KOPT-K1 (cell line): ENCODE results near the gene OR52L1.

ENCODE experiments used
- H3K27ac ChIP-seq: fragments of 200-600 bp; sonication (generic); 2 replicates; pipeline ENCODE4 v1.5.1; 2016; ENCODE audit warnings: antibody characterized with exemption, mild to moderate bottlenecking, low read depth, low read length; ENCODE audit not compliant: poor library complexity, severe bottlenecking
- H3K36me3 ChIP-seq: fragments of 200-600 bp; sonication (generic); 2 replicates; pipeline ENCODE4 v1.5.1; 2017; ENCODE audit warnings: antibody characterized with exemption, mild to moderate bottlenecking, low read length, moderate library complexity; ENCODE audit not compliant: insufficient read depth
- H3K9me3 ChIP-seq: fragments of 200-600 bp; sonication (generic); 2 replicates; pipeline ENCODE4 v1.5.1; 2017; ENCODE audit warnings: antibody characterized with exemption, low read length, mild to moderate bottlenecking; ENCODE audit not compliant: insufficient read depth, poor library complexity, severe bottlenecking

OR52L1 gene

GRCh38 chr11:5986885-5987284 lies at the start of gene OR52L1:
TSS of gene OR52L1 (minus strand) at chr11:5986985. CDS start at chr11:5986930, 55 bp downstream.
- Histone ChIP-seq H3K27ac (no peak within 1 kb of the TSS), H3K9me3 (no peaks in the 10 kb centered on the region), H3K36me3 (no peaks in the 10 kb centered on the region)

DNA sequence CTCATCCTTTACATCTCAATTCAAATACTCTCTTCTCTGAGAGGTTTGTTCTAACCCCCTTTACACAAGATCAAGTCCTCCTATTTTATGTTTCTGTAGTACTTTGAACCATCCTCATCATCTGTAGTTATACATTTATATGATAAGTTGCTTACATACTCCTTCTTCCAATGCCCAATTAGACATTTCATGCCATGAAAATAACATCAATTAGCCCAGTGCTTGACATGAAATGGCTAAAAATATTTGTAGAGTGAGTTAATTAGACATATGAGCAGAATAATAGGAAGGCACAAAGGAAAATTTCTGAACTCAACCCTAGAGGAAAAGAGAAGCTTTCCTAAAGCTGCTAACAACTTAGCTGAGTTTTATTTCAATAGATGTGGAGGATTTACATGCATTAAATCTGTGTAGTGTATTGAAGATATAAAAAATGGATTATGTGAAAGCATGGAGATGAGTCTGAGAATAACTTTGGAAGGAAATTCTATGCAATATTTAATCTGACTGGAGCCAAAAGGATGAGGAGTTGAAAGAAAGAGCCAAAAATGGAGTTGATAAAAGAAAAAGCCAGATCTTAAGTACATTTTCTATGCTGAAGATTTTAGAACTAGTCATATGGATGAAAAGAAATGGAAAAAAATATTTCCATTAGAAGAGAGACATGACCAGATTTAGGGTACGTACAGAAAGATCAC lies 44.1 kb upstream of the OR52L1 start, which contains the start of gene OR56A1:
Gene OR56A1 (minus strand): TSS at position 51 of the 698 bp plus-strand sequence. CDS start 3,066 bp downstream, outside the sequence.
- Histone ChIP-seq H3K27ac (no peak within 1 kb of the TSS), H3K9me3 (no peaks in the 10 kb centered on the region), H3K36me3 (no peaks in the 10 kb centered on the region)

GRCh38 chr11:6027501-6027900 lies 40.7 kb upstream of the OR52L1 start:
- no peaks in the 10 kb centered on the region for H3K36me3 ChIP-seq
- no peaks in the 10 kb centered on the region for H3K9me3 ChIP-seq
- H3K27ac ChIP-seq = no peak overlapping the region

GRCh38 chr11:6025056-6025455 lies 38.3 kb upstream of the OR52L1 start:
- Histone ChIP-seq H3K9me3 (no peaks in the 10 kb centered on the region), H3K36me3 (no peaks in the 10 kb centered on the region), H3K27ac (no peak overlapping the region)

- no peak overlapping the region for H3K27ac ChIP-seq
- H3K36me3 ChIP-seq = no peaks in the 10 kb centered on the region
- H3K9me3 ChIP-seq = no peaks in the 10 kb centered on the region
Observed at GRCh38 chr11:6022956-6023355, 36.2 kb upstream of the OR52L1 start.

DNA sequence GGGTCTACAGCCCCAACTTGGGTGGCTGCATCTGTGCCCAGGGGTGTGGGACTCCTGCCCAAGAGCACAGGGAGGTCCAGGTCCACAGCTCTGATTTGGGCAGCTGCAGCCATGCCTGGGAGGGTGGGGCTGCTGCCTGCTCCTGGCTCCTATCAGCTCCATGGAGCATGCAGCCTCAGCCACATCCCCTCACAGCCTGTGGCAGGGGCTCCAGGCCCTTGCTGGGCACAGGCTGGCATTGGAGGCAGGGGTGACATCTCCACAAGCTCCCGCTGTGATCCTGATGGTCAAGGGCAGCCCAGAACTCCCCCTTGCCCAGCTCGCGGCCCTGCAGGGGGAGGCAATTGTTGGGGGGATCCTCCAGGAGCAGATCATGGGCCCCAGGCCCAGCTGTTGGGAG lies 26.3 kb upstream of the OR52L1 start:
- Histone ChIP-seq H3K36me3 (no peaks in the 10 kb centered on the region), H3K27ac (no peak overlapping the region), H3K9me3 (no peaks in the 10 kb centered on the region)

GRCh38 chr11:6012035-6012668 lies 25.4 kb upstream of the OR52L1 start:
- Histone ChIP-seq H3K36me3 (no peaks in the 10 kb centered on the region), H3K27ac (no peak overlapping the region), H3K9me3 (no peaks in the 10 kb centered on the region)

- H3K27ac ChIP-seq = no peak within 1 kb of the TSS
- H3K36me3 ChIP-seq = no peaks in the 10 kb centered on the region
- H3K9me3 ChIP-seq = no peaks in the 10 kb centered on the region
Observed at GRCh38 chr11:6006846-6007245, 20.1 kb upstream of the OR52L1 start, which contains the start of gene OR56A4. TSS of gene OR56A4 (minus strand) at chr11:6006946. CDS start at chr11:6002992, 3,954 bp downstream.

- no peaks in the 10 kb centered on the region for H3K36me3 ChIP-seq
- no peaks in the 10 kb centered on the region for H3K9me3 ChIP-seq
- H3K27ac ChIP-seq = no peak overlapping the region
Observed at GRCh38 chr11:6006395-6006794, 19.6 kb upstream of the OR52L1 start.

DNA sequence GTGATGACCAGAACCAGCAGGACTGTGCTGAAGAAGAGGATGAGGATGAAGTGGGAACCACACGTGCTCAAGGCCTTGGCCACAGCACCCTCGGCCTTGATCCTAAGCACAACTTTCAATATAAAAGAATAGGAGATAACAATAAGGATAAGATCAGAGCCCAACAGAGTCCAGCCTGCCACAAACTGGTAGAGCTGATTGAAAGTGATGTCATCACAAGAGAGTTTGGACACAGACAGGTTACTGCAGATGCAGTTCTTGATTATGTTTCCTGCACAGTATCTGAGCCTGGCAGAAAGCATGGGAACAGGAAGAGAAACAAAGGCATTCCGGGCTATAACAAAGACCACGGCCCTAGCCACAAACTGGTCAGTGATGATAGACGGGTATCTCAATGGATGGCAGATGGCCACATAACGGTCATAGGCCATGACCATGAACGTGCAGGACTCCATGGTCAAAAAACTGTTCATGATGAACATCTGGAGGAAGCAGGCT lies 15.5 kb upstream of the OR52L1 start:
- no peaks in the 10 kb centered on the region for H3K36me3 ChIP-seq
- no peaks in the 10 kb centered on the region for H3K9me3 ChIP-seq
- H3K27ac ChIP-seq = no peak overlapping the region

- H3K36me3 ChIP-seq = no peaks in the 10 kb centered on the region
- no peaks in the 10 kb centered on the region for H3K9me3 ChIP-seq
- no peak overlapping the region for H3K27ac ChIP-seq
Observed at GRCh38 chr11:5994791-5995190, 8.0 kb upstream of the OR52L1 start.

DNA sequence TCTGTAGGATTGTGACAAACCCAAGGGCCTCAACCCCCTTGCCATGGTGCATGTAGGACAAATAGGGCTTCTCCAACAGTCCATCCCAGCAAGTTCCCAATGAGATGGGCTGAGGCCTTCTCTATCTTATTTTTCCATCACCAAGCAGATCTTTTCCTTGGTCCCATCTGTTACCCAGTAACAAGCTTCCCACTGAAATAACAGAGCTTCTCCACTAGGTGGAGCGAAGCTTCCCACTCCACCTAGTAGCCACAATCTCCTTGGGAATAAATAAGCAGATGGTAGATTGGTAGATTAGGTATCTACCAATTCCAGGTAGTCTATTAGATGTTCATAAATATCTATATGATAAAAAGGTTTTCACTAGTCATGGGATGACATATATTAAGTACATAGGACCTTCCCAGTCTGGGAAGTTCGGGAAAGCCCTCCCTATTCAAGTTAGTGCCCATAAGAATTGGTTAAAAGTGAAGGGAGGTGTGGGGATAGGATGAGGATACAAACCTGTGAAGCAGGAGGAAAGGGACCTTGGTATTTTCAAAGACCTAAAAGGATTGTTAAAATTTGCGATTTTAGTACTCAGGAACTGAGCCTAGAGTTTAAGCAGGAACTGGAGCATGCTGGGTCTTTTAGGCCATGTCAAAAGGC lies 5.9 kb upstream of the OR52L1 start:
- Histone ChIP-seq H3K36me3 (no peaks in the 10 kb centered on the region), H3K27ac (no peak overlapping the region), H3K9me3 (no peaks in the 10 kb centered on the region)

- Histone ChIP-seq H3K36me3 (no peaks in the 10 kb centered on the region), H3K27ac (no peak overlapping the region), H3K9me3 (no peaks in the 10 kb centered on the region)
Observed at GRCh38 chr11:5992150-5992549, 5.4 kb upstream of the OR52L1 start.

DNA sequence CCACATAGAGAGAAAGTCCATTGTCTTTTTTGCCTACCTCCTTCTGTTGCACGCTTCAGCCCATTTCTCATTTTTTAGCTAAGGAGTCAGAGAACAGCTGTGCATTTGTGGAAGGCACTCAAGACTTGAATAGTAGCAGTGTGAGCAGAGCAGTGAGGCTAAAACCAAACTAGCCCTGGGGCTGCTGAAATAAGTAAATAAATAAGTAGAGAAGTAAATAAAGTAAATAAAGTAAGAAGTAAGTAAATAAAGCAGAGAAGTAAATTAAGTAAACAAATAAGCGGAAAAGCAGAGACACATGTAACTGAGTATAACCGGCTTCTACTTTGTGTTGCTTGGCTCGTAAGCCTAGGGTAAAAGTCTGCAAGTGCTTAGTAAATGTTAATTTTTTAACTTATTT lies 2.4 kb upstream of the OR52L1 start:
- no peaks in the 10 kb centered on the region for H3K9me3 ChIP-seq
- H3K27ac ChIP-seq = no peak overlapping the region
- H3K36me3 ChIP-seq = no peaks in the 10 kb centered on the region

DNA sequence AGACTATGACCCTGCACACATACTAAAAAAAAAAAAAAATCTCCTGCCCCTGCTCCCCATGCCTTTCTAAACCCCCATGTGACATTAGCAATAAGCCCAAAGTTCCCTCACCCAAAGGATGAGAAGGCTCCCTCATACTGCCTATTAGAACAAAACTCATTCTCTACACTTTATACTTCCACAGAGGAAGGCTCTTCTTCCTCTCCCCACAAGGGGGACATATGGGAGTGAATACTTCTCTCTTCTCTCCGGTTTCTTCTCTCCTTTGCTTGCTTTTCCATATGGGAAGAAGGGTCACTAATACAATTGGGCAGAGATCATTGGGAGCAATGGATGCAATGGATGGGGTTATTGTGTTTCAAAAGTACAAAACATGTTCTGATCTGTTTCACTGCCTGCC lies 3.3 kb downstream of the OR52L1 start:
- Histone ChIP-seq H3K9me3 (no peaks in the 10 kb centered on the region), H3K36me3 (no peaks in the 10 kb centered on the region), H3K27ac (no peak overlapping the region)
